GM23338 (cell line): Measurements from ENCODE around the gene SMIM14.

Experiments
- CREB1 ChIP-seq: fragments of 250-450 bp; sonication (Bioruptor Pico); IDR thresholded peaks from 2 replicates; pipeline ENCODE4 v1.5.0; 2020; ENCODE audit warnings: low read depth, mild to moderate bottlenecking, moderate library complexity
- EZH2 ChIP-seq: fragments of 200-600 bp; sonication (generic); IDR thresholded peaks from one replicate; pipeline ENCODE4 v1.8.0; 2017; ENCODE audit warnings: antibody characterized with exemption, mild to moderate bottlenecking, low read depth; ENCODE audit not compliant: unreplicated experiment
- POLR2AphosphoS5 ChIP-seq: IDR thresholded peaks from 2 replicates; pipeline ENCODE4 v1.6.1; 2016; ENCODE audit warnings: antibody characterized with exemption, low read depth
- STAT1 ChIP-seq: IDR thresholded peaks from one replicate; pipeline ENCODE4 v1.6.1; 2016; ENCODE audit warnings: antibody characterized with exemption; ENCODE audit not compliant: unreplicated experiment
- TF ChIP-seq, protein P1 (sequence below), 2 experiments: fragments of 200-600 bp in 1 of 2; sonication (generic) in 1 of 2; conservative IDR thresholded peaks; 2 replicates each; pipeline versions ENCODE4 v1.5.1 to v1.6.1; 2016 to 2017; ENCODE audit warnings: antibody characterized with exemption in 2 of 2, low read depth in 2 of 2, mild to moderate bottlenecking in 2 of 2, moderate library complexity in 1 of 2
- TF ChIP-seq, protein P2 (sequence below): IDR thresholded peaks from one replicate; pipeline ENCODE4 v1.6.1; 2018; ENCODE audit warnings: antibody characterized with exemption; ENCODE audit not compliant: unreplicated experiment

DNA sequence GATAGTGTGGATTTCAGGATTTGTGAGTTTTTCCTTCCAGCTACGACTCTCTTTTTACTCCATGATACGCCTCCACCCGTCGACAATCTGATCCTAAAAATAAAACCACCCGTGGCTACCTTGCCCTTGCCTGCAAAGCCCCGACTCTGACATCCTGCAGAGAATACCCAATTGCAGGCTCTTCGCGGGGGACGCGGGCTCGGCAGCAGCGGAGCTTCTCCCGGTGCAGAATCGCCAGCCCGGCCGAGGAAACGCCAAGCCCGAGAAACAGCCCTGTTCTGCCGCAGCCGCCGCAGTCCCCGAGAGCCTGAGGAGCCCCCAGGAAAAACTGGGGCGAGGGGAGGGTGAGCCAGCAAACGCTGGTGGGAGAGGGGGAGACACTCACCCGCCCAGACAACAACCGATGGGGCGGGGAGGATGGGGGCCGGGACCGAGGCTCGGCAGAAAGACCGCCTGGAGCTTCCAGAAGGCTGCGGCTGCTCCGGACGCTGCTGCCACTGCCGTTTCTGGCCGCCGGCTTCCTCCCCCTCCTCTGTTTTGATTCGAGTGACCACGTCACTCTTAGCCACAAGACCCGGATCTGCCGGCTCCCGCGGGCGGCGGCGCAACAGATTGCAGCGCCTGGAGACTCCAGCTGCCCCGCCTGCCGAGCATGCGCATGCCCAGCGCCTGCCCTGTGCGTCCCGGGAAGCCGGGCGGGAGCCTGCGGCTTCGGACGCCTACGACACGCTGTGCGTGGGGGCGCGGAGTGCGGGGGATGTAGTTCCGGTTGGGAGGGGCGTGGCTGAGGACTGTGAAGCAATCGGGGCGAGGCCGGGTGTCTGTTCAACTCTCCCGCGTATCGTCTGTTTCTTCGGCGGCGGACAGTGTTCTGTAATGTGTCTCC, at the start of gene SMIM14:
- TF ChIP-seq, protein P1, sequence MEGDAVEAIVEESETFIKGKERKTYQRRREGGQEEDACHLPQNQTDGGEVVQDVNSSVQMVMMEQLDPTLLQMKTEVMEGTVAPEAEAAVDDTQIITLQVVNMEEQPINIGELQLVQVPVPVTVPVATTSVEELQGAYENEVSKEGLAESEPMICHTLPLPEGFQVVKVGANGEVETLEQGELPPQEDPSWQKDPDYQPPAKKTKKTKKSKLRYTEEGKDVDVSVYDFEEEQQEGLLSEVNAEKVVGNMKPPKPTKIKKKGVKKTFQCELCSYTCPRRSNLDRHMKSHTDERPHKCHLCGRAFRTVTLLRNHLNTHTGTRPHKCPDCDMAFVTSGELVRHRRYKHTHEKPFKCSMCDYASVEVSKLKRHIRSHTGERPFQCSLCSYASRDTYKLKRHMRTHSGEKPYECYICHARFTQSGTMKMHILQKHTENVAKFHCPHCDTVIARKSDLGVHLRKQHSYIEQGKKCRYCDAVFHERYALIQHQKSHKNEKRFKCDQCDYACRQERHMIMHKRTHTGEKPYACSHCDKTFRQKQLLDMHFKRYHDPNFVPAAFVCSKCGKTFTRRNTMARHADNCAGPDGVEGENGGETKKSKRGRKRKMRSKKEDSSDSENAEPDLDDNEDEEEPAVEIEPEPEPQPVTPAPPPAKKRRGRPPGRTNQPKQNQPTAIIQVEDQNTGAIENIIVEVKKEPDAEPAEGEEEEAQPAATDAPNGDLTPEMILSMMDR (conservative IDR thresholded peaks at IDR 0.05; ENCODE audit: low read depth in 2 of 2): no peak
- TF ChIP-seq, protein P2, sequence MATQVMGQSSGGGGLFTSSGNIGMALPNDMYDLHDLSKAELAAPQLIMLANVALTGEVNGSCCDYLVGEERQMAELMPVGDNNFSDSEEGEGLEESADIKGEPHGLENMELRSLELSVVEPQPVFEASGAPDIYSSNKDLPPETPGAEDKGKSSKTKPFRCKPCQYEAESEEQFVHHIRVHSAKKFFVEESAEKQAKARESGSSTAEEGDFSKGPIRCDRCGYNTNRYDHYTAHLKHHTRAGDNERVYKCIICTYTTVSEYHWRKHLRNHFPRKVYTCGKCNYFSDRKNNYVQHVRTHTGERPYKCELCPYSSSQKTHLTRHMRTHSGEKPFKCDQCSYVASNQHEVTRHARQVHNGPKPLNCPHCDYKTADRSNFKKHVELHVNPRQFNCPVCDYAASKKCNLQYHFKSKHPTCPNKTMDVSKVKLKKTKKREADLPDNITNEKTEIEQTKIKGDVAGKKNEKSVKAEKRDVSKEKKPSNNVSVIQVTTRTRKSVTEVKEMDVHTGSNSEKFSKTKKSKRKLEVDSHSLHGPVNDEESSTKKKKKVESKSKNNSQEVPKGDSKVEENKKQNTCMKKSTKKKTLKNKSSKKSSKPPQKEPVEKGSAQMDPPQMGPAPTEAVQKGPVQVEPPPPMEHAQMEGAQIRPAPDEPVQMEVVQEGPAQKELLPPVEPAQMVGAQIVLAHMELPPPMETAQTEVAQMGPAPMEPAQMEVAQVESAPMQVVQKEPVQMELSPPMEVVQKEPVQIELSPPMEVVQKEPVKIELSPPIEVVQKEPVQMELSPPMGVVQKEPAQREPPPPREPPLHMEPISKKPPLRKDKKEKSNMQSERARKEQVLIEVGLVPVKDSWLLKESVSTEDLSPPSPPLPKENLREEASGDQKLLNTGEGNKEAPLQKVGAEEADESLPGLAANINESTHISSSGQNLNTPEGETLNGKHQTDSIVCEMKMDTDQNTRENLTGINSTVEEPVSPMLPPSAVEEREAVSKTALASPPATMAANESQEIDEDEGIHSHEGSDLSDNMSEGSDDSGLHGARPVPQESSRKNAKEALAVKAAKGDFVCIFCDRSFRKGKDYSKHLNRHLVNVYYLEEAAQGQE: no peak
- TF ChIP-seq POLR2AphosphoS5 (peak; percentile 88), CREB1 (peak; percentile 87), STAT1 (no peak), EZH2 (no peak)
